GM10248 (cell line): ENCODE measurements around the gene MED27.

Source experiments
- CTCF ChIA-PET: fragments of 300-600 bp; sonication (Branson Sonifier 250); formaldehyde crosslinking; extraction: SDS; loops from one replicate; lab custom pipeline; 2021; ENCODE audit warnings: antibody characterized with exemption; lab: Yijun Ruan, JAX
- POLR2A ChIA-PET: fragments of 350-650 bp; sonication (Branson Sonifier 250); formaldehyde crosslinking; extraction: SDS; loops from one replicate; lab custom pipeline; 2020; ENCODE audit warnings: antibody characterized with exemption; lab: Yijun Ruan, JAX
- DNase-seq: peaks from one replicate; pipeline ENCODE4 v3.0.0; 2012; ENCODE audit errors: extremely low spot score
- CTCF ChIP-seq: IDR thresholded peaks from 2 replicates; pipeline ENCODE4 v1.5.1; 2012; ENCODE audit warnings: mild to moderate bottlenecking, low read depth; ENCODE audit errors: extremely low read depth, missing control alignments, control extremely low read depth

MED27 gene

GRCh38 chr9:132019702-132020101 is 60.0 kb downstream of the MED27 start:
- POLR2A ChIA-PET: no interaction called here
- no peak for TF ChIP-seq CTCF
- CTCF ChIA-PET: interaction anchor here (1.4 kb wide), 1 partner anchor 1338 kb away, joined by 3 read pairs; no protein-coding TSS in a partner anchor
- no peak for DNase-seq

GRCh38 chr9:132018957-132019405 is 60.7 kb downstream of the MED27 start:
- POLR2A ChIA-PET: no interaction called here
- no peak for DNase-seq
- TF ChIP-seq CTCF: no peak
- CTCF ChIA-PET: interaction anchor here (1.4 kb wide), 1 partner anchor 1337 kb away, joined by 3 read pairs; no protein-coding TSS in a partner anchor

GRCh38 chr9:132016456-132016855 is 63.2 kb downstream of the MED27 start:
- no peak for DNase-seq
- ChIA-PET POLR2A (no interaction called here), CTCF (interaction anchor here (0.9 to 2.7 kb wide), 5 partner anchors 15 to 243 kb away, joined by 3 to 8 read pairs (median 3); no protein-coding TSS in a partner anchor)
- TF ChIP-seq CTCF: no peak

- no peak for TF ChIP-seq CTCF
- POLR2A ChIA-PET: no interaction called here
- no peak for DNase-seq
- CTCF ChIA-PET: interaction anchor here (0.9 to 2.7 kb wide), 6 partner anchors 15 to 244 kb away, joined by 3 to 8 read pairs (median 3); no protein-coding TSS in a partner anchor
Observed at GRCh38 chr9:132015866-132016265, 63.8 kb downstream of the MED27 start.

GRCh38 chr9:132014218-132014805 is 65.4 kb downstream of the MED27 start:
- no peak for TF ChIP-seq CTCF
- POLR2A ChIA-PET: no interaction called here
- CTCF ChIA-PET: no interaction called here
- no peak for DNase-seq

- CTCF ChIA-PET: interaction anchor here (1.1 kb wide), 1 partner anchor 28 kb away, joined by 3 read pairs; no protein-coding TSS in a partner anchor
Observed at GRCh38 chr9:132012704-132013357, 66.8 kb downstream of the MED27 start.

More at GRCh38 chr9:132012704-132013357, 66.8 kb downstream of the MED27 start:
- DNase-seq: no peak
- TF ChIP-seq CTCF: no peak
- POLR2A ChIA-PET: no interaction called here
